GM23338 (cell line): ENCODE measurements around the gene ADRA2A.

Source experiments
- CTCF ChIP-seq, 2 experiments: fragments of 200-600 bp in 1 of 2; sonication (generic) in 1 of 2; conservative IDR thresholded peaks; 2 replicates each; pipeline versions ENCODE4 v1.5.1 to v1.6.1; 2016 to 2017; ENCODE audit warnings: antibody characterized with exemption in 2 of 2, low read depth in 2 of 2, mild to moderate bottlenecking in 2 of 2, moderate library complexity in 1 of 2
- EZH2 ChIP-seq: fragments of 200-600 bp; sonication (generic); IDR thresholded peaks from one replicate; pipeline ENCODE4 v1.8.0; 2017; ENCODE audit warnings: antibody characterized with exemption, mild to moderate bottlenecking, low read depth; ENCODE audit not compliant: unreplicated experiment
- EZH2phosphoT487 ChIP-seq: fragments of 200-600 bp; sonication (generic); IDR thresholded peaks from one replicate; pipeline ENCODE4 v1.8.1; 2018; ENCODE audit warnings: antibody characterized with exemption; ENCODE audit not compliant: unreplicated experiment
- REST ChIP-seq: IDR thresholded peaks from one replicate; pipeline ENCODE4 v1.6.1; 2018; ENCODE audit warnings: antibody characterized with exemption; ENCODE audit not compliant: unreplicated experiment

GRCh38 chr10:111127081-111127848 lies 50.4 kb downstream of the ADRA2A start:
- TF ChIP-seq CTCF (conservative IDR thresholded peaks at IDR 0.05; ENCODE audit: low read depth in 2 of 2) = no peak
- TF ChIP-seq EZH2 = no peak
- no peak for TF ChIP-seq EZH2phosphoT487
- TF ChIP-seq REST = no peak
